Measurements from ENCODE around the gene DRAP1.
A peak's percentile ranks its signal among the peaks of the same experiment; 100 is the strongest.

DRAP1 gene

DNA sequence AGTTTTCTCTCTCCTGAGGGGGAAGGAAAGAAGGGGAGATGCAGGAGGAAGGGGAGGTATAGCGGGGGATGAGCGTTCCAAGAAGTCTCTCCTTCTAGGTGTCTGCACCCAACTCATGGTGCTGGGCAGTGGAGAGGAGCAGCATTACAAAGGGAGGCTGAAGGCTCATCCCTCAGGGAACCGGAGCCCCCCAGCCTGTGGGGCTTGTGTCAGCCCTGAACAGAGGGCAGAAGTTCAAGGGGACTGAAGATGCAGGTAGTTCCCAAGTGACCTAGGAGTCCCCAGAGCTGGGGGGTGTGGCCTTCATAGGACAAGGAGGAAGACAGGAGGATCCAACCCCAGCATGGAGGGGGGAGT, 2.2 kb upstream of the DRAP1 start:
- no peak for TF ChIP-seq CTCF (IDR thresholded peaks at IDR 0.05; ENCODE audit: insufficient read depth, low read length, missing control alignments)
- POLR2A ChIA-PET, result interaction anchor here (0.6 to 7.1 kb wide), 4 partner anchors 13 to 26 kb away, joined by 3 to 127 read pairs (median 5); partner anchors contain the start of genes CCDC85B and FIBP
- peak overlapping the region; percentile 92 for H3K4me3 ChIP-seq (ENCODE audit: low read depth, low read length)
- CTCF ChIA-PET, result interaction anchor here (0.8 to 2.1 kb wide), 5 partner anchors 16 to 58 kb away, joined by 3 to 20 read pairs (median 7); partner anchors contain the start of genes CCDC85B, FIBP and MUS81
- DNase-seq (ENCODE audit: low read depth, low spot score), result no peak

DNA sequence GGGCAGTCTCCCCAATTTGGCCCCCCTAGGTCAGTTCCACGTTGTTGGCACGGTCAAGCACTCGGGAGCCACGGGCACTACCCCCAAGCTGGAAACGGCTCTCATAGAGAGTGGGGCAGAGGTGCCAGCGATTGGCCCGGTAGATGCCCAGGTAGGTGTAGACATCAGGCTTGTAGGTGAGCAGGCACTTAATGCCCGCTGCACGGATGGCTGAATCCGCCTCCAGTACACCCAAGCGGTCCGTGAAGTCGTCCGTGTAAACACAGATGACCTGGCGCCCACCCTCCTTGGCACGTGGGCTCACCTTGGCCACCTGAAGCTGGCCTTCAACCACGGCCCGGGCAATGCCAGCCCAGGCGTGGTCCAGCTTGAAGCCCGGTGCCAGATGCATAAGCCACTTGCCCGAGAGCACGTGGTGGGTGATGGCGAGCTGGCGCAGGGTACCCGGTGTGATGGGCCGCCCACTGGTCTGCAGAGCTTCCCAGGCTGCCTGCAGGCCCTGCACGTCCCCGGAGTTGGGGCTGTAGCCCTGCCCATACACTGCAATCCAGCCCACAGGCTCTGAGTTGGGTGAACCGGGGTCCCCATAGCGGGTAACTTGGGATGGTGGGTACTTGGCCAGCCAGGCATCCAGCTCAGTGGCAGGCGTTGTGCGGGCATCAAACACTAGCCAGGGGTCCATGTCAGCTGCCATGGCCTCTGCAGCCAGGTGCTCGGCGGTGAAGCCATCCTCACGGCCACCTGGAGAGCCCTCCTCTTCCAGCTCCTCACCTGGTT, 1.6 kb upstream of the DRAP1 start:
- TF ChIP-seq CTCF (IDR thresholded peaks at IDR 0.05; ENCODE audit: insufficient read depth, low read length, missing control alignments), result no peak
- DNase-seq (ENCODE audit: low read depth, low spot score), result no peak
- ChIA-PET POLR2A (interaction anchor here (0.6 to 7.1 kb wide), 6 partner anchors 14 to 33 kb away, joined by 3 to 127 read pairs (median 4); partner anchors contain the start of genes CCDC85B and FIBP), CTCF (interaction anchor here (0.8 to 2.1 kb wide), 7 partner anchors 16 to 105 kb away, joined by 3 to 20 read pairs (median 6); partner anchors contain the start of genes CCDC85B, FIBP and MUS81)
- peak overlapping the region; percentile 92 for H3K4me3 ChIP-seq (ENCODE audit: low read depth, low read length)

- CTCF ChIA-PET, result interaction anchor here (0.9 to 2.1 kb wide), 5 partner anchors 17 to 104 kb away, joined by 3 to 20 read pairs (median 7); partner anchors contain the start of genes CCDC85B, FIBP and MUS81
- POLR2A ChIA-PET, result interaction anchor here (0.7 to 7.1 kb wide), 5 partner anchors 15 to 34 kb away, joined by 3 to 127 read pairs (median 4); partner anchors contain the start of genes CCDC85B and FIBP
- no peak for DNase-seq (ENCODE audit: low read depth, low spot score)
- H3K4me3 ChIP-seq (ENCODE audit: low read depth, low read length), result peak within 1 kb of the TSS; percentile 92
- no peak for TF ChIP-seq CTCF (IDR thresholded peaks at IDR 0.05; ENCODE audit: insufficient read depth, low read length, missing control alignments)
These were observed 750 bp upstream of the DRAP1 start, which contains the start of gene C11orf68 for GRCh38 chr11:65918211-65919140. C11orf68 (minus strand) TSS chr11:65919062; CDS start chr11:65919031, 31 bp downstream.

DNA sequence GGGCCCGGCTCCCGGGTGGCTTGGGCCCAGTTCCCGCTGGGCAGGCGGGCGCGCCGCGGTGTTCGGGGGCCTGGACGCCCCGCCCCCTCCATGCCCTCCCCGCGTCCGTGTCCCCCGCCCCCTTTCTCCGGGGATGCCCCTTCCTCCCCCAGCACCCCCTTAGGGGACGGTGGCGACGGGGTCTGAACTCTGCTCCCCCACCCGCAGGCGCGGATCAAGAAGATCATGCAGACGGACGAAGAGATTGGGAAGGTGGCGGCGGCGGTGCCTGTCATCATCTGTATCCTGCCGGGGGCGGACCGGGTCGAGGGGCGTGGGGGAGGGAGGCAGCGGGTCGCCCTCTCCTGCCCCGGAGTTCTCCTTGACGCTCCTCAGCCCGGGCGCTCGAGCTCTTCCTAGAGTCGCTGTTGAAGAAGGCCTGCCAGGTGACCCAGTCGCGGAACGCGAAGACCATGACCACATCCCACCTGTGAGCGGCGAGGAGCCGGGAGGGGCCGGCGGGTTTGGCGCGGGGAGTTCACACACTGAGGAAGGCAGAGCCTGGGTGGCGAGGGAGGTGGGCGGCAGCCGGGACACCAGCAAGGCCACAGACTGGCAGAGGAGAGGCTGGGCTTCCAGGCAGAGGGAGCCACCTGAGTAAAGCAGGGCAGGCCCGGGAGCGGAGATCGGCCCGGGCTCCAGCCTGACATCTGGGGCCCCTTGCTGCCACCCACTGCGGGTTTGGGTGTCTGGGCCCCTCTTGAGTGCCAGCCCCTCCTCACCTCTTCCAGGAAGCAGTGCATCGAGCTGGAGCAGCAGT, 546 bp downstream of the DRAP1 start:
- CTCF ChIA-PET, result interaction anchor here (1.4 to 4.4 kb wide), 3 partner anchors 12 to 35 kb away, joined by 3 to 28 read pairs (median 9); partner anchors contain the start of genes CCDC85B and FIBP
- POLR2A ChIA-PET, result interaction anchor here (0.9 to 7.1 kb wide), 2 partner anchors 21 to 29 kb away, joined by 3 to 127 read pairs; partner anchors contain the start of genes CCDC85B and FIBP
- peak overlapping the region; percentile 83 for H3K4me3 ChIP-seq (ENCODE audit: low read depth, low read length)
- no peak for DNase-seq (ENCODE audit: low read depth, low spot score)
- no peak for TF ChIP-seq CTCF (IDR thresholded peaks at IDR 0.05; ENCODE audit: insufficient read depth, low read length, missing control alignments)

DNA sequence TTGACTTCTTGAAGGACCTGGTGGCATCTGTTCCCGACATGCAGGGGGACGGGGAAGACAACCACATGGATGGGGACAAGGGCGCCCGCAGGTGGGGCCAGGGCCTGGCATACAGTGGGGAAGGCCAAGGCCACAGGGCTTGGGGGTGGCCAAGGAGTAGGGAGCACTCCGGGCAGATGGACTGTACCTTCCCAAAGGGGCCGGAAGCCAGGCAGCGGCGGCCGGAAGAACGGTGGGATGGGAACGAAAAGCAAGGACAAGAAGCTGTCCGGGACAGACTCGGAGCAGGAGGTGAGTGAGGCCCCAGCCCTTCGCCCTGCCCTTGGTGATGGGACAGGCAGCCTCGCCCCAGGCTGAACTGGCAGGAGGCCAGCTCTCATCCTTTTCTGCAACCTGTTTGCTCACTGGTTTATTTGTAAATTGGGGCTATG, 1.2 kb downstream of the DRAP1 start:
- DNase-seq (ENCODE audit: low read depth, low spot score), result no peak
- H3K4me3 ChIP-seq (ENCODE audit: low read depth, low read length), result peak overlapping the region; percentile 83
- ChIA-PET POLR2A (interaction anchor here (0.9 to 7.1 kb wide), 2 partner anchors 21 to 30 kb away, joined by 3 to 127 read pairs; partner anchors contain the start of genes CCDC85B and FIBP), CTCF (interaction anchor here (0.9 to 4.4 kb wide), 4 partner anchors 12 to 36 kb away, joined by 3 to 28 read pairs (median 6); partner anchors contain the start of genes CCDC85B and FIBP)
- no peak for TF ChIP-seq CTCF (IDR thresholded peaks at IDR 0.05; ENCODE audit: insufficient read depth, low read length, missing control alignments)

Measured in AG04449 (cell line).